ENCODE measurements around the gene RIOX2.
"Not testable (repeated sequence)": the region's sequence is repeated elsewhere in the genome, so short reads cannot be mapped to it uniquely, and the experiment has no call there.

DNA sequence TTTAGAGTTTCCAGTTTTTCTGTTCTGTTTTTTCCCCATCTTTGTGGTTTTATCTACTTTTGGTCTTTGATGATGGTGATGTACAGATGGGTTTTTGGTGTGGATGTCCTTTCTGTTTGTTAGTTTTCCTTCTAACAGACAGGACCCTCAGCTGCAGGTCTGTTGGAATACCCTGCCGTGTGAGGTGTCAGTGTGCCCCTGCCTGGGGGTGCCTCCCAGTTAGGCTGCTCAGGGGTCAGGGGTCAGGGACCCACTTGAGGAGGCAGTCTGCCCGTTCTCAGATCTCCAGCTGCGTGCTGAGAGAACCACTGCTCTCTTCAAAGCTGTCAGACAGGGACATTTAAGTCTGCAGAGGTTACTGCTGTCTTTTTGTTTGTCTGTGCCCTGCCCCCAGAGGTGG, 62.4 kb downstream of the RIOX2 start:
- TF ChIP-seq, protein P1, sequence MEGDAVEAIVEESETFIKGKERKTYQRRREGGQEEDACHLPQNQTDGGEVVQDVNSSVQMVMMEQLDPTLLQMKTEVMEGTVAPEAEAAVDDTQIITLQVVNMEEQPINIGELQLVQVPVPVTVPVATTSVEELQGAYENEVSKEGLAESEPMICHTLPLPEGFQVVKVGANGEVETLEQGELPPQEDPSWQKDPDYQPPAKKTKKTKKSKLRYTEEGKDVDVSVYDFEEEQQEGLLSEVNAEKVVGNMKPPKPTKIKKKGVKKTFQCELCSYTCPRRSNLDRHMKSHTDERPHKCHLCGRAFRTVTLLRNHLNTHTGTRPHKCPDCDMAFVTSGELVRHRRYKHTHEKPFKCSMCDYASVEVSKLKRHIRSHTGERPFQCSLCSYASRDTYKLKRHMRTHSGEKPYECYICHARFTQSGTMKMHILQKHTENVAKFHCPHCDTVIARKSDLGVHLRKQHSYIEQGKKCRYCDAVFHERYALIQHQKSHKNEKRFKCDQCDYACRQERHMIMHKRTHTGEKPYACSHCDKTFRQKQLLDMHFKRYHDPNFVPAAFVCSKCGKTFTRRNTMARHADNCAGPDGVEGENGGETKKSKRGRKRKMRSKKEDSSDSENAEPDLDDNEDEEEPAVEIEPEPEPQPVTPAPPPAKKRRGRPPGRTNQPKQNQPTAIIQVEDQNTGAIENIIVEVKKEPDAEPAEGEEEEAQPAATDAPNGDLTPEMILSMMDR (IDR thresholded peaks at IDR 0.05; ENCODE audit: insufficient read depth, low read depth, low read length): not testable (repeated sequence)
- TF ChIP-seq EZH2 (IDR thresholded peaks at IDR 0.05; ENCODE audit: insufficient read depth, low read length): not testable (repeated sequence)
